Keratinocyte (primary cell): ENCODE measurements around the gene TENM4. TPM values are rescaled to one million over a fixed set of nuclear protein-coding genes. Genes with fewer than 3 reads are reported as not detected.

Source experiments
- DNase-seq: peaks from one replicate; pipeline ENCODE4 v3.0.0-alpha.2; 2011; ENCODE audit warnings: low read depth, missing footprints, low spot score
- FAIRE-seq: peaks from 2 replicates; lab custom pipeline; 2011; peaks lifted over from hg19 to GRCh38; lab: Jason Lieb, UNC
- H2AFZ ChIP-seq: 2 replicates; pipeline ENCODE4 v1.6.0; 2012; ENCODE audit warnings: low read length, control low read depth, inconsistent platforms; ENCODE audit not compliant: control insufficient read depth
- H3K27ac ChIP-seq: 2 replicates; pipeline ENCODE4 v1.5.1; 2011; ENCODE audit warnings: low read length; ENCODE audit not compliant: control insufficient read depth, insufficient read depth
- H3K27me3 ChIP-seq: 3 replicates; pipeline ENCODE4 v1.6.0; 2011; ENCODE audit warnings: low read length; ENCODE audit not compliant: control insufficient read depth, insufficient read depth; ENCODE audit errors: extremely low read depth
- H3K36me3 ChIP-seq, 2 experiments: 2 replicates in 1 of 2; 3 replicates in 1 of 2; pipeline ENCODE4 v1.5.1; 2011; ENCODE audit warnings: low read length in 2 of 2, mild to moderate bottlenecking in 1 of 2; ENCODE audit not compliant: control insufficient read depth in 2 of 2, insufficient read depth in 2 of 2; ENCODE audit errors: extremely low read depth in 1 of 2
- H3K4me1 ChIP-seq: 3 replicates; pipeline ENCODE4 v1.5.1; 2011; ENCODE audit warnings: low read length; ENCODE audit not compliant: control insufficient read depth, insufficient read depth; ENCODE audit errors: extremely low read depth
- H3K4me2 ChIP-seq: 3 replicates; pipeline ENCODE4 v1.6.0; 2011; ENCODE audit warnings: low read depth, low read length; ENCODE audit not compliant: control insufficient read depth, insufficient read depth; ENCODE audit errors: extremely low read depth
- H3K4me3 ChIP-seq, 3 experiments: fragments of 200-600 bp in 1 of 3; sonication (generic) in 1 of 3; 2 replicates in 2 of 3; 3 replicates in 1 of 3; pipeline ENCODE4 v1.5.1; 2011 to 2016; ENCODE audit warnings: low read length in 3 of 3, mild to moderate bottlenecking in 3 of 3, control low read depth in 2 of 3, inconsistent platforms in 1 of 3, low read depth in 1 of 3, mixed read lengths in 1 of 3, mixed run types in 1 of 3, moderate library complexity in 1 of 3; ENCODE audit not compliant: control insufficient read depth in 2 of 3, insufficient read depth in 2 of 3; ENCODE audit errors: extremely low read depth in 1 of 3
- H3K79me2 ChIP-seq: 2 replicates; pipeline ENCODE4 v1.6.0; 2012; ENCODE audit warnings: low read length; ENCODE audit not compliant: control insufficient read depth, insufficient read depth
- H3K9ac ChIP-seq: 3 replicates; pipeline ENCODE4 v1.6.0; 2011; ENCODE audit warnings: low read length; ENCODE audit not compliant: control insufficient read depth, insufficient read depth; ENCODE audit errors: extremely low read depth
- H3K9me1 ChIP-seq: 3 replicates; pipeline ENCODE4 v1.6.0; 2011; ENCODE audit warnings: low read length; ENCODE audit not compliant: control insufficient read depth, insufficient read depth; ENCODE audit errors: extremely low read depth
- H3K9me3 ChIP-seq: 2 replicates; pipeline ENCODE4 v1.5.1; 2012; ENCODE audit warnings: low read depth, low read length; ENCODE audit not compliant: control insufficient read depth
- H4K20me1 ChIP-seq: 3 replicates; pipeline ENCODE4 v1.6.0; 2011; ENCODE audit warnings: low read length; ENCODE audit not compliant: control insufficient read depth, insufficient read depth; ENCODE audit errors: extremely low read depth
- CTCF ChIP-seq, 3 experiments: IDR thresholded peaks in 1 of 3; conservative IDR thresholded peaks in 1 of 3; optimal IDR thresholded peaks in 1 of 3; 2 replicates in 2 of 3; 3 replicates in 1 of 3; pipeline versions ENCODE3 to v1.5.1; 2011; ENCODE audit warnings: low read length in 3 of 3, mild to moderate bottlenecking in 3 of 3, moderate library complexity in 2 of 3, control low read depth in 1 of 3, inconsistent platforms in 1 of 3; ENCODE audit not compliant: insufficient read depth in 2 of 3; ENCODE audit errors: extremely low read depth in 1 of 3
- EZH2 ChIP-seq: IDR thresholded peaks from one replicate; pipeline ENCODE4 v1.6.1; 2012; ENCODE audit warnings: inconsistent platforms, mild to moderate bottlenecking, low read length, moderate library complexity
- dilution Hi-C: fragments of 300-500 bp; cut with MboI; formaldehyde crosslinking; loops from one replicate; pipeline ENCODE4 v1.7.0; 2020; ENCODE audit warnings: low sequenced_read_pairs; ENCODE audit not compliant: extremely low pct_ligation_motif_present
- polyA plus RNA-seq, 5 experiments: library from polyadenylated mRNA; depleted of rRNA in 3 of 5; stranded (reverse) in 3 of 5; stranded (forward) in 1 of 5; unstranded in 1 of 5; fragments of >200 nt; gene quantifications; 1 replicate in 1 of 5; 2 replicates in 3 of 5; 3 replicates in 1 of 5; pipeline versions ENCODE4 v1.2.1 to v1.2.3, GENCODE V29; 2011 to 2012; ENCODE audit warnings: missing spikeins in 2 of 5, low read depth in 1 of 5, low replicate concordance in 1 of 5

Gene TENM4
- polyA plus RNA-seq, 1 donor (not counting 4 experiments of a cell fraction or from before 2014, with no cell fraction given) = 3.5 TPM

GRCh38 chr11:78987748-78988147, 453.1 kb downstream of the TENM4 start:
- Histone ChIP-seq H3K36me3 (no peaks in the 10 kb centered on the region), H3K9ac (no peak overlapping the region), H3K79me2 (no peaks in the 10 kb centered on the region), H3K27me3 (no peaks in the 10 kb centered on the region), H3K4me2 (no peak overlapping the region), H2AFZ (no peak overlapping the region), H3K4me1 (no peaks in the 10 kb centered on the region), H3K9me3 (no peaks in the 10 kb centered on the region), H3K9me1 (no peaks in the 10 kb centered on the region), H3K4me3 (no peak overlapping the region), H4K20me1 (no peaks in the 10 kb centered on the region), H3K27ac (no peak overlapping the region)
- DNase-seq = no peak
- no peak for FAIRE-seq
- dilution Hi-C loops = no loop called here
- TF ChIP-seq CTCF (optimal IDR thresholded peaks at IDR 0.05 in 1 of 3, IDR thresholded peaks at IDR 0.05 in 1 of 3, conservative IDR thresholded peaks at IDR 0.05 in 1 of 3; ENCODE audit: extremely low read depth in 1 of 3, insufficient read depth in 2 of 3, low read length in 3 of 3) (no peak), EZH2 (no peak)

- H3K4me1 ChIP-seq = no peaks in the 10 kb centered on the region
- H3K4me2 ChIP-seq = no peak overlapping the region
- H2AFZ ChIP-seq = no peak overlapping the region
- no peaks in the 10 kb centered on the region for H3K9me3 ChIP-seq
- dilution Hi-C loops = no loop called here
- no peaks in the 10 kb centered on the region for H3K79me2 ChIP-seq
- H3K4me3 ChIP-seq = no peak overlapping the region
- no peaks in the 10 kb centered on the region for H3K27me3 ChIP-seq
- no peak overlapping the region for H3K9ac ChIP-seq
- TF ChIP-seq EZH2 = no peak
- no peak for TF ChIP-seq CTCF (optimal IDR thresholded peaks at IDR 0.05 in 1 of 3, IDR thresholded peaks at IDR 0.05 in 1 of 3, conservative IDR thresholded peaks at IDR 0.05 in 1 of 3; ENCODE audit: extremely low read depth in 1 of 3, insufficient read depth in 2 of 3, low read length in 3 of 3)
- no peak overlapping the region for H3K27ac ChIP-seq
- no peak for FAIRE-seq
- DNase-seq = no peak
- no peaks in the 10 kb centered on the region for H4K20me1 ChIP-seq
- H3K36me3 ChIP-seq = no peaks in the 10 kb centered on the region
- H3K9me1 ChIP-seq = no peaks in the 10 kb centered on the region
Measured at GRCh38 chr11:78986305-78986704, 454.5 kb downstream of the TENM4 start.
